Esophagus muscularis mucosa (tissue), 4 donors: Measurements from ENCODE around the gene ITM2C.

Experiments
- EP300 ChIP-seq: sonication (generic); formaldehyde crosslinking; IDR thresholded peaks from one replicate; pipeline ENCODE4 v1.6.1; 2017; ENCODE audit warnings: antibody characterized with exemption
- POLR2A ChIP-seq: fragments of 450-650 bp; IDR thresholded peaks from one replicate; pipeline ENCODE4 v1.6.1; 2017; ENCODE audit warnings: antibody characterized with exemption, moderate library complexity, mild to moderate bottlenecking, low read depth
- POLR2AphosphoS5 ChIP-seq, 2 donors: sonication (generic); formaldehyde crosslinking; IDR thresholded peaks; one replicate each; pipeline ENCODE4 v1.6.1; 2017; ENCODE audit warnings: antibody characterized with exemption in 2 of 2
- TF ChIP-seq, protein P1 (sequence below), 3 experiments: fragments of 200-600 bp in 2 of 3; fragments of 450-650 bp in 1 of 3; sonication (generic) in 2 of 3; IDR thresholded peaks; one replicate each; pipeline ENCODE4 v1.5.1; 2017 to 2019; ENCODE audit warnings: antibody characterized with exemption in 3 of 3, mild to moderate bottlenecking in 2 of 3, moderate library complexity in 1 of 3

DNA sequence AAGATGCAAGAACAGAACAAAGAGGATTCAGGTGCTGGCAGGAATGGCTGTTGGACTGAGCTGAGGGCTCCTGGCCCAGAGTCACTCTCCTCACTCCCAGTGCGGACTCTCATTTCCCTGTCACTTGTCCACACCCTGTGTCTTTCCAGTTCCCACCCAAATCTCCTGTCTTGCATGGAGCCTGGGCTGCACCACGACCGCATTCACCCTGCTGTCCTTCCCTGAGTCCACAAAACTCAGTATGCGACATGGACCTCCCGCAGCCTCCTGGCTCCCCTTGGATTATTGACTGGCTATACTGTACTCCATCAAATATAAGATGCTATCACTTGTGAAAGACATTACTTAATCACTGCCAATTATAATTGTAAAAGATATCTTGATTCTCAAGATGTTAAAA, 2.5 kb upstream of the ITM2C start:
- TF ChIP-seq, protein P1, sequence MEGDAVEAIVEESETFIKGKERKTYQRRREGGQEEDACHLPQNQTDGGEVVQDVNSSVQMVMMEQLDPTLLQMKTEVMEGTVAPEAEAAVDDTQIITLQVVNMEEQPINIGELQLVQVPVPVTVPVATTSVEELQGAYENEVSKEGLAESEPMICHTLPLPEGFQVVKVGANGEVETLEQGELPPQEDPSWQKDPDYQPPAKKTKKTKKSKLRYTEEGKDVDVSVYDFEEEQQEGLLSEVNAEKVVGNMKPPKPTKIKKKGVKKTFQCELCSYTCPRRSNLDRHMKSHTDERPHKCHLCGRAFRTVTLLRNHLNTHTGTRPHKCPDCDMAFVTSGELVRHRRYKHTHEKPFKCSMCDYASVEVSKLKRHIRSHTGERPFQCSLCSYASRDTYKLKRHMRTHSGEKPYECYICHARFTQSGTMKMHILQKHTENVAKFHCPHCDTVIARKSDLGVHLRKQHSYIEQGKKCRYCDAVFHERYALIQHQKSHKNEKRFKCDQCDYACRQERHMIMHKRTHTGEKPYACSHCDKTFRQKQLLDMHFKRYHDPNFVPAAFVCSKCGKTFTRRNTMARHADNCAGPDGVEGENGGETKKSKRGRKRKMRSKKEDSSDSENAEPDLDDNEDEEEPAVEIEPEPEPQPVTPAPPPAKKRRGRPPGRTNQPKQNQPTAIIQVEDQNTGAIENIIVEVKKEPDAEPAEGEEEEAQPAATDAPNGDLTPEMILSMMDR (IDR thresholded peaks at IDR 0.05) = no peak
- TF ChIP-seq EP300 (no peak), POLR2A (no peak), POLR2AphosphoS5 (IDR thresholded peaks at IDR 0.05) (no peak)
